Activated CD4-positive, alpha-beta memory T cell treated with anti-CD3 and anti-CD28 coated beads for 36 hours (primary cell): ENCODE results near the gene EYA3. TPM values are rescaled to one million over a fixed set of nuclear protein-coding genes. Genes with fewer than 3 reads are reported as not detected.

ENCODE experiments used
- CTCF ChIA-PET: fragments of 350-600 bp; sonication (Branson Sonifier 250); formaldehyde crosslinking; loops from one replicate; lab custom pipeline; 2021; ENCODE audit warnings: antibody characterized with exemption, inconsistent platforms; lab: Charles Lee
- POLR2A ChIA-PET: fragments of 350-600 bp; sonication (Branson Sonifier 250); formaldehyde crosslinking; loops from one replicate; lab custom pipeline; 2021; ENCODE audit warnings: antibody characterized with exemption; lab: Charles Lee
- DNase-seq: peaks from one replicate; pipeline ENCODE4 v3.0.0-alpha.2; 2020
- H3K27ac Mint-ChIP-seq: one replicate; pipeline ENCODE4 v1.8.0; 2021; ENCODE audit warnings: mixed read lengths
- H3K27me3 Mint-ChIP-seq: one replicate; pipeline ENCODE4 v1.8.0; 2021; ENCODE audit warnings: mixed read lengths
- H3K36me3 Mint-ChIP-seq: one replicate; pipeline ENCODE4 v1.8.0; 2021; ENCODE audit warnings: mixed read lengths
- H3K4me1 Mint-ChIP-seq: one replicate; pipeline ENCODE4 v1.8.0; 2021; ENCODE audit warnings: low read depth, mixed read lengths
- H3K4me3 Mint-ChIP-seq: one replicate; pipeline ENCODE4 v1.8.0; 2021; ENCODE audit warnings: mild to moderate bottlenecking, mixed read lengths
- H3K9me3 Mint-ChIP-seq: one replicate; pipeline ENCODE4 v1.8.0; 2021; ENCODE audit warnings: mixed read lengths
- intact Hi-C: fragments of 100-400 bp; cut with micrococcal nuclease; formaldehyde crosslinking; loops from one replicate; pipeline ENCODE4 v1.15.1; 2023
- total RNA-seq, 2 experiments: library from RNA; stranded (reverse); gene quantifications; one replicate each; pipeline ENCODE4 v1.2.3, GENCODE V29; 2021

Gene EYA3
- total RNA-seq, 2 experiments from 2014 or later: 26.4 to 27.4 TPM

DNA sequence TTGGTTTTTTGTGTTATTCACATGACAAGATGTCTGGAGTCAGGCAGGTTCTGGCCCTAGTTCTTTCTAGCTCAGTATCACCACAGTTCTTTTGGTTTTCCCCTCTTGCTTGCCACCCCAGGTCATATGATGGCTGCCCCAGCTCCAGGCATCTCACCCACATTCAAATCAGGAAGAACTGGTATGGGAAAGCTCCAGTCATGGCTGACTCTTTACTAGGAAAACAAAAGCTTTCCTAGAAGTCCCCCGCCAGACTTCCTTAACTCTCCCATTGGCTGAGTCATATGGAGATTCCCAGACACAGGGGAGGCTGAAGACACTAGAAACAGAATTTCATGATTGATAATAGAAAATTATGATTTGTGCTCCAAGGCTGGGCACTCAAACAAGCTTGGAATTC, 22.1 kb upstream of the EYA3 start:
- H3K9me3 Mint-ChIP-seq: no peaks in the 10 kb centered on the region
- H3K4me1 Mint-ChIP-seq: peaks cover 6% of the 10 kb centered on the region
- H3K4me3 Mint-ChIP-seq: no peak overlapping the region
- intact Hi-C loops: no loop called here
- H3K36me3 Mint-ChIP-seq: no peaks in the 10 kb centered on the region
- no peaks in the 10 kb centered on the region for H3K27me3 Mint-ChIP-seq
- ChIA-PET POLR2A (no interaction called here), CTCF (interaction anchor here (0.9 to 3.5 kb wide), 2 partner anchors 19 to 98 kb away, joined by 3 to 13 read pairs; no protein-coding TSS in a partner anchor)
- H3K27ac Mint-ChIP-seq: no peak overlapping the region
- no peak for DNase-seq

DNA sequence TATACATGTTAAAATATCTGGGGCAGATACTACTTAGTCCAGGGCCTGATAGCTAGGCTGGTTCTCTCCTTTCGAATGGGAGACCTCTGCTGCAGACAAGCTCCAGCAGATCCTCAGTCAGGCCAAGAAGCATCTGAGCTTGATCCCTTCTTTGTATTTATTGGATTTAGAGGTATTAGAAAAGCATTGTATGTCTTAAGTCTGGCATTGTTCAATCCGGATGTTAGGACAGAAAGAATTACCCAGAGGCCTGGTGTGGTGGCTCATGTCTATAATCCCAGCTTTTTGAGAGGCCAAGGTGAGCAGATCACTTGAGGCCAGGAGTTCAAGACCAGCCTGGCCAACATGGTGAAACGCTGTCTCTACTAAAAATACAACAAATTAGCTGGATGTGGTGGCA, 21.2 kb upstream of the EYA3 start:
- POLR2A ChIA-PET: no interaction called here
- no peaks in the 10 kb centered on the region for H3K36me3 Mint-ChIP-seq

DNA sequence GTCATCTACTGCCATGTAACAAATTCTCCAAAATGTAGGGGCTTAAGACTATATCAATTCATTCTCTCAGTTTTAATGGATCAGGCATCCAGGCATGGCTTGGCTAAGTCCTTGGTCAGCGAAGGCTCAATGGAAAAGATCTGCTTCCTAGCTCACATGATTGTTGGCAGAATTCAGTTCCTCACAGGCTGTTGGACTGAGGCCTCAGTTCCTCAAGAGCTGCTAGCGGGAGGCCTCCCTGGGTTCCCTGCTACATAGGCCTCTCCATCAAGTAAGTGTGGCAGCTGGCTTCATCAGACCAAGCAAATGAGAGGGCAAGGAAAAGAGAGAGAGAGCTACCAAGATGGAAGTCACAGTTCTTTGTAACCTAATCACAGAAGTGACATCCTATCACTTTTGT, 19.6 kb upstream of the EYA3 start:
- Mint-ChIP-seq H3K9me3 (no peaks in the 10 kb centered on the region), H3K4me3 (no peak overlapping the region), H3K36me3 (no peaks in the 10 kb centered on the region), H3K4me1 (no peaks in the 10 kb centered on the region), H3K27ac (no peak overlapping the region), H3K27me3 (no peaks in the 10 kb centered on the region)
- ChIA-PET POLR2A (no interaction called here), CTCF (interaction anchor here (1.5 kb wide), 1 partner anchor 16 kb away, joined by 5 read pairs; no protein-coding TSS in a partner anchor)
- DNase-seq: no peak
- intact Hi-C loops: no loop called here

More for the DNA sequence above, 21.2 kb upstream of the EYA3 start:
- DNase-seq: no peak
- H3K27me3 Mint-ChIP-seq: no peaks in the 10 kb centered on the region
- no peaks in the 10 kb centered on the region for H3K4me1 Mint-ChIP-seq
- CTCF ChIA-PET: interaction anchor here (0.6 to 1.5 kb wide), 3 partner anchors 16 to 440 kb away, joined by 3 to 5 read pairs (median 3); partner anchors contain the start of gene EYA3
- intact Hi-C loops: no loop called here
- no peaks in the 10 kb centered on the region for H3K9me3 Mint-ChIP-seq
- no peak overlapping the region for H3K27ac Mint-ChIP-seq
- no peak overlapping the region for H3K4me3 Mint-ChIP-seq

DNA sequence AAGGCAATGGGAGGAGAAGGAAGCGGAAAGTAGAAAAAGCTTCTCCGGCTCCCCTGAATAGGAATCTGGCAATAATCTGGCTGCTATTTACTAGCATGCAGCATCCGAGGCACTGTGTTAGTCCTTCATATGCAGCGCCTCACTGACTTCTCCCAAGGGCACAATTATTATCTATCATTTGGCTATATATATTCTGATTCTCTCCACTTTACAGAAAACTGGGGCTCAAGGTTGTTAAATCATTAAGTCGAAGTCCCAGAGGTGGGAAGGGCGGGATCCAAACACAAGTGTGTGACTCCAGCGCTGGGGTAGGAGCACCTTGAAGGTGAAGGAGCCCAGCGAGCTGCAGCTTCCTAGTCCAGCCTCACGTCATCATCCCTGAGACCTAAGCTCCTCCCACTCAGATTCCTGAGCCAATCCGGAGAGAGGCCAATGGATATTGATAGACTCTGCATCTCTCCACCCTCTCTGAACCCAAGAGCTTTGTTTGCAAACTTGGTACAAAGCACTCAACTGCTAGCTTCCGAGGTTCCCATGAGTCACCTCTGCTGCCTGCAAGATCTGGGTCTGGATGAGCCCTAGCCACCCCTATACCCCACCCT, 16.6 kb upstream of the EYA3 start:
- intact Hi-C loops: no loop called here
- ChIA-PET CTCF (interaction anchor here (1.2 kb wide), 1 partner anchor 14 kb away, joined by 5 read pairs; no protein-coding TSS in a partner anchor), POLR2A (no interaction called here)
- Mint-ChIP-seq H3K4me3 (no peak overlapping the region), H3K36me3 (no peaks in the 10 kb centered on the region), H3K4me1 (no peaks in the 10 kb centered on the region), H3K27ac (no peak overlapping the region), H3K27me3 (peaks cover 2% of the 10 kb centered on the region), H3K9me3 (no peaks in the 10 kb centered on the region)
- no peak for DNase-seq

DNA sequence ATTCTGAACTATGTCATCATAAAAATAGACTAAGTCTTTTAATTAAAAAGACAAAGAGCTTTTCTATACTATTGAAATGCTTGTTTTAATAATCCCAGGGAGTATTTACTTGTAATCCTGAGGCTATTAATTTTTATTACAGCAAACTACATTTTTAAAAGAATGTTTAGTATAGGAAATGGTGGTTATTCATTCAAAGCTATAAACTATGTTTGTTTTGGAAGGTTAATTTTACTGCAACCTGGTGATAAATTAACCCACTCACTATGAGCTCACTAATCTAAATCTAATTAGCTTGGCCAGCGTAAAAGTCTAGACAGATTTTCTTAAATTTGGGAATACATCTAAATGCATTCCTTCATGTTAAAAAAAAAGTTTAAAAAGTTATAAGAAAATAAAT, 13.8 kb upstream of the EYA3 start:
- Mint-ChIP-seq H3K27ac (no peak overlapping the region), H3K9me3 (no peaks in the 10 kb centered on the region), H3K4me3 (no peak overlapping the region), H3K4me1 (no peaks in the 10 kb centered on the region), H3K36me3 (no peaks in the 10 kb centered on the region), H3K27me3 (peaks cover 4% of the 10 kb centered on the region)
- ChIA-PET CTCF (interaction anchor here (1.3 to 1.9 kb wide), 2 partner anchors 10 to 11 kb away, joined by 3 to 9 read pairs; no protein-coding TSS in a partner anchor), POLR2A (no interaction called here)
- no peak for DNase-seq
- intact Hi-C loops: no loop called here

DNA sequence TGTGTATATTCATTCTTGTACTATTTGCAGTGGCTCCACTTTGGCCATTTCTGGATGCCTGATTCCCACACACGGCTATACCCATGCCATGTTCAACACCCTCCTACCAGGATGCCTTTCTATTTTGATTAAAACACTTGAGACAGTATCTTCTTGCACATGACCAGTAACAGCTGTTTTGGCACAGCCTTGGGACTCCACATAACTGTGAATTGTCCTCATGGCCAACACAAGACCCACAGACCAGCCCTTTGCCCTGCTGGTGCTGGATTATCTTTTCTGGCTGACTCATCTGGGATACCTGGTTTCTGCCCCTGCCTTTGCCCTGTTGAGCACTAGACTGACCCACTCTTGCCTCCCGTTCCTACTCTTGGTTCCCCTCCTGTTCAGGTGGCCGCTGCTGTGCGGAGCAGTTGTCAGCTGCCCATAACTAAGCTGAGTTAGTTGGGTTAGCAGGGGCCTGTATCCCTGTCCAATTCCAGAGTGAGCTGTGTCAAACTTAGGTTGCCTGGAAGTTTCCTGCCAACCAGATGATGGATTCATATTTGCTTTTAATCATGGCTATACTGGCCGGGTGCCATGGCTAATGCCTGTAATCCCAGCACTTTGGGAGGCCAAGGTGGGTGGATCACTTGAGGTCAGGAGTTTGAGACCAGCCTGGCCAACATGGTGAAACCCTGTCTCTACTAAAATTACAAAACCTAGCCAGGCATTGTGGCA, 10.8 kb upstream of the EYA3 start:
- intact Hi-C loops: no loop called here
- Mint-ChIP-seq H3K27ac (no peak overlapping the region), H3K4me3 (no peak overlapping the region), H3K27me3 (peaks cover 6% of the 10 kb centered on the region), H3K9me3 (no peaks in the 10 kb centered on the region), H3K4me1 (peaks cover 3% of the 10 kb centered on the region), H3K36me3 (no peaks in the 10 kb centered on the region)
- CTCF ChIA-PET: no interaction called here
- DNase-seq: no peak
- POLR2A ChIA-PET: no interaction called here

DNA sequence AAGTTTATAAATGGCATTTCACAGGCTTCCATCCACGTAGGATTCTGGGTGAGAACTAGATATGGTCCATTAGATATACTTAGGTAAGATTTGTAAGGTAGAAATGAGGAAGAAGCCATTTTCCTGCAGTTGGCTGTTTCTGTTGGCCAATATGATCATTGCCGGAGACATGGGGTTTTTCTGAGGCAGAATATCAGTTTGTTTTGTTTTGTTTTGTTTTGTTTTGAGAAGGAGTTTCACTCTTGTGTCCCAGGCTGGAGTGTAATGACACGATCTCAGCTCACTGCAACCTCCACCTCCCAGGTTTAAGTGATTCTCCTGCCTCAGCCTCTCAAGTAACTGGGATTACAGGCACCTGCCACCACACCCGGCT, 8.7 kb upstream of the EYA3 start:
- no peak for DNase-seq
- H3K4me3 Mint-ChIP-seq: no peak overlapping the region
- peaks cover 4% of the 10 kb centered on the region for H3K27me3 Mint-ChIP-seq
- intact Hi-C loops: no loop called here
- H3K36me3 Mint-ChIP-seq: no peaks in the 10 kb centered on the region
- POLR2A ChIA-PET: interaction anchor here (0.6 kb wide), 1 partner anchor 16 kb away, joined by 3 read pairs; no protein-coding TSS in a partner anchor
- H3K27ac Mint-ChIP-seq: no peak overlapping the region
- H3K9me3 Mint-ChIP-seq: no peaks in the 10 kb centered on the region
- H3K4me1 Mint-ChIP-seq: peaks cover 3% of the 10 kb centered on the region
- CTCF ChIA-PET: interaction anchor here (0.6 to 1.2 kb wide), 2 partner anchors 63 to 112 kb away, joined by 4 read pairs; no protein-coding TSS in a partner anchor

DNA sequence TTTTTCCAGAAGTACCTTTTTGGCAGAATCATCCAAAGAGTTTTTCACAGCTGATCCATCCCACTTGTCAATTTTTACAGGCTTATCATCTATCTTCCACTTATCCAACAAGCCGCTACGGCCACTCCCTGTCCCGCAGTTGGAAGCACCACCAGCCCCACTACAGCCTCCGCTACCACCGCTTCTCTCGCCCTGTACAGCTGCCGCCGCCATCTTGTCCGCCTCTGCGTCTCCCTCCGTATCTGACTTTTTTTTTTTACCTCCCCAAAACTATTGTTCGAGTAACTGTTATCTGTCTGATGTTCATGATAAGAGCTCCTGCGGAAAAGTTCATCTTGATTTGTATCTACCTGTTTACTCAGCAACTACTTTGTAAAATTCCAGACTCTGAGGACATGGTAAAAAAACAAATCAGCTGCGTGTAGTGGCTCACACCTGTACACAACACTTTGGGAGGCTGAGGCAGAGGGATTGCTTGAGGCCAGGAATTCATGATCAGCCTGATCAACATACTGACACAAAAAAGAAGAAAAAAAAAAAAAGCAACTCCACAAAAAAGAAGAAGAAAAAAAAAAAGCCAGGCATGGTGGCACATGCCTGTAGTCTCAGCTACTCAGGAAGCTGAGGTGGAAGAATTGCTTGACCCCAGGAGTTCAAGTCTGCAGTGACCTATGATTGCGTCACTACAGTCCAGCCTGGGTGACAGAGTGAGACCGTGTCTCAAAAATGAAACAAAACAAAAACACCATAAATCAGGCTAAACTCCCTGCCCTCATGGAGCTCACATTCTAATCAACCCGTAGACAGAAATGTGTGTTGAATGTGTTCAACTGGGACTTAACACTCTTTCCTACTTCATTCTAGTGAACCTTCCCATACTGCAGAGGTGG, 8.0 kb upstream of the EYA3 start:
- Mint-ChIP-seq H3K4me1 (peaks cover 3% of the 10 kb centered on the region), H3K4me3 (peak overlapping the region; percentile 18), H3K36me3 (no peaks in the 10 kb centered on the region), H3K9me3 (no peaks in the 10 kb centered on the region), H3K27ac (no peak overlapping the region), H3K27me3 (peaks cover 4% of the 10 kb centered on the region)
- no peak for DNase-seq
- intact Hi-C loops: no loop called here
- CTCF ChIA-PET: interaction anchor here (0.6 to 1.2 kb wide), 2 partner anchors 63 to 113 kb away, joined by 4 read pairs; no protein-coding TSS in a partner anchor
- POLR2A ChIA-PET: interaction anchor here (0.6 kb wide), 1 partner anchor 17 kb away, joined by 3 read pairs; no protein-coding TSS in a partner anchor

DNA sequence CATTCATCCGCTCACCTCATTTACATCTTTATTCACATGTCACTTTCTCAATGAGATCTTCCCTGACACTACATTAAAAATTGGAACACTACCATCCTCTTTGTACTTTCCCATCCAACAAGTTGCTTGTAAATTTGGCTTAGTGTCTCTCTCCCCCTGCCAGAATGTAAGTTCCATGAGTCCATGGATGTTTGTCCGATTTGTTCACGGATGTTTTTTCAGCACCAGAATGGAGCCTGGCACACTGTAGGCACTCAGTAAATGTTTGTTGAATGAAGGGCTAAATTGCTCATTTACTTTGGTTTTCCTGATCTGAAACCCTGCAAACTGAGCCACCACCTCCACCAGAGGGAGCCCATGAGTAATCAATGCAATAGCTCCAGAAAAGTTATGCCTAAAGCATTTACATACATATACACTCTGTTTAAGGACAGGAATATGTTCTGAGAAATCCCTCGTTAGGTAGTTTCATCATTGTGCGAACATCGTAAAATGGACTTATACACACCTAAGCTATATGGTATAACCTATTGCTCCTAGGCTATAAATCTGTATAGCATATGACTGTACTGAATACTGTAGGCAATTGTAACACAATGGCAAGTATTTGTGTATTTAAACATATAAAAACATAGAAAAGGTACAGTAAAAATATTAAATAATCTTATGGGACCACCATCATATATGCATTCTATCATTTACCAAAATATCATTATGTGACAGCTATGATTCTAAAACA, 2.8 kb upstream of the EYA3 start:
- peak; percentile 86 for DNase-seq
- no peaks in the 10 kb centered on the region for H3K9me3 Mint-ChIP-seq
- no peak overlapping the region for H3K27ac Mint-ChIP-seq
- ChIA-PET POLR2A (no interaction called here), CTCF (interaction anchor here (0.5 to 8.0 kb wide), 38 partner anchors 10 to 272 kb away, joined by 3 to 224 read pairs (median 5); partner anchors contain the start of genes ATP5IF1 and DNAJC8)
- H3K4me3 Mint-ChIP-seq: no peak overlapping the region
- intact Hi-C loops: loop anchor here (1.0 to 2.0 kb wide), 4 partner anchors 53 to 238 kb away; partner anchors contain the start of gene MED18
- peaks cover 2% of the 10 kb centered on the region for H3K27me3 Mint-ChIP-seq
- peaks cover 17% of the 10 kb centered on the region for H3K4me1 Mint-ChIP-seq
- H3K36me3 Mint-ChIP-seq: no peaks in the 10 kb centered on the region

DNA sequence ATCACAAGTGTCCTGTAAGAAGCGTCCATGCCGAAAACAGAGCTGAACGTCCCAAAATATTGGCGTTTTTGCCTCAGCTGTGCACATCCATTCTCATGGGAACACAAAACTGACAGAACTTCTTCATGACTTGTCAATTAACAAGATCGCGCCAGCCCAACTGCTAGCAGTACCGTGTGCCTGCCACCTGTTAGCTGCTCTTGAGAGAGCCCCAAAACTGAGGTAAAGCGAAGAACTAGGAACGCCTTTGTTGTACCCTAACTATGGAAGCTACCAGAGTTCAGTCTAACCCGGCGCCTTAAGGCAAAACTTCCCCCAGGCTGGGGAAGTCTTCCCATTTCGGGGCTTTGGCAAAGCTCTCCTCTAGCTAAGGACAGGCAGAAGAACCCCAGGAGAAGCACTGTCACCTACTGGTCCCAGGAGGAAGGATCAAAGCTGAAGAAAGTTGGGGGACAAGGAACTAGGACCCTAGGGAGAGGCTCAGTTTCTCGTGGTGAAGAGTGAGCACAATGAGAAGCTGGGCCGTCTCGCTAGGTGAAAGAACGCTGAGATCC, 719 bp downstream of the EYA3 start:
- DNase-seq: peak; percentile 40
- Mint-ChIP-seq H3K4me3 (peak overlapping the region; percentile 90), H3K27me3 (no peaks in the 10 kb centered on the region), H3K36me3 (no peaks in the 10 kb centered on the region), H3K27ac (peak overlapping the region; percentile 86), H3K9me3 (no peaks in the 10 kb centered on the region), H3K4me1 (peaks cover 36% of the 10 kb centered on the region)
- ChIA-PET POLR2A (interaction anchor here (1.0 to 2.1 kb wide), 9 partner anchors 12 to 162 kb away, joined by 3 to 9 read pairs (median 4); no protein-coding TSS in a partner anchor), CTCF (interaction anchor here (0.7 to 8.0 kb wide), 13 partner anchors 9 to 230 kb away, joined by 3 to 224 read pairs (median 5); no protein-coding TSS in a partner anchor)
- intact Hi-C loops: loop anchor here (1.0 to 10.0 kb wide), 4 partner anchors 82 to 225 kb away; no protein-coding TSS in a partner anchor
